Measurements from ENCODE around the gene ERF.

Gene ERF

DNA sequence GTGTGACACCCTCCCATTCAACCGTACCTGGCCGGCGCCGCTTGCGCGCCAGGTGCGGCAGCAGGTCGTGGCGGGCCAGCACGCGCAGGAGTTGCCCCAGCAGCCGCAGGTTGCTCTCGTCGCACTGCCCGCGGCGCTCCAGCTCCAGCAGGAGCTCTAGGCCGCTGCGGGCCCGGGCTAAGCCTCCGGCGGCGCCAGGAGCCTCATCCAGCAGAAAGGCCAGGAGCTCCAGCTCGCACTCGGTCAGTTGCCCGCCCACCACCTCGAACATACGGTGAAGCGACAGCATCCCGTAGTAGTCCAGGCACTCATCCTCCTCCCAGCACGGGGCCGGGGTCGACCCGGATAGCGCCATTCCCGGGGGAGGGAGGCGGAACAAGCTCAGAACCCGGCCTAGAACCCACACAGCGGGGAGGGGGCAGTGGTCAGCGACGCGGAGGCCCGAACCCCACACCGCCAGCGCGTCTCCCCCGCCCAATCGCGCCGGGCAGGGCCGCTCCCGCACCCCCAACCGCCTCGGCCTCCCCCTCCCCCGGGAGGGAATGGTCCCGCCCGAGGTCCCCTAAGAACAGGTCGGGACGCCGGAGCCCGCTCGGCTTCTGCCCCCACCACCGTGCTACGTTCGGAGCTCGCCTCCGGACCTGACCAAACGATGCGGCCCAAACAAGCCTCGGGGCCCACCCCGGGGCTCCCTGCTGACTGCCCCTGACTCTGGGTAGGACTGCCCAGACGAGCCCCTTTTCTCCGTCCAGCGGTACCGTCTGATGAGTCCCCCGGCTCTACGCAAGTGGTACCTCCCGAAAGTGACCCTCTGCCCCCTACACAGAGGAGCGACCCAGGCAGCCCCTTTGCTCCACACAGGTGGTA, 38.0 kb downstream of the ERF start:
- peaks cover 92% of the 10 kb centered on the region for H3K79me2 ChIP-seq (ENCODE audit: control insufficient read depth, low read length)

DNA sequence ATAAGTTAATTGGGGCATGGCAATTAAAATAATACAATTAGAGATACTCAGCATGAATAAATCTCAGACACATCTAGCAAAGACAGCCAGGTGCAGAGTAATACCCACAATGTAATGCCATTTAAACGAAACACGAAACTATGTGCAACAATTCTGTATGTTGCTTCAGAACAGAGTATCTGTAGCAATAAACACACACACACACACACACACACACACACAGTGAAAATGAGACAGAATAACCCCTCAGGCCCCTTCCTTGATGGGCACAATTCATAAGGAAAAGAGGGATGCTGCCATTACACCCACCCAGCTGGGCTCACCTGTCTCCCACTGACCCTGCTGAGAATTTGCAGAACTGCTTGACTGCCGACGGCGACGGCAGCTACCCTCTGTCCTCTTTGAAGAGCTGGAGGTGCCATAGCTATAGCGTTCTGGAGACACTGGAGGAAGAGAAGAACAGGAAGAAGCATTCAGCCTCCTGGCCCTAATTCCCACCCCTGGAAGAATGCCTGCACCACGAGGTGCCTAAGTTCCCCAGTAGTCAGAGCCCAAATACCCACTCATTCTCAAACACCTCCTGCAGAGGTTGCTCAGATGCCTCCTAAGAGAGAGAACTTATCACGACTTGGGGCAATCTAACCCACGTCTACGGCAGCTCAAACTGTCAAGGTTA, 40.0 kb downstream of the ERF start:
- Histone ChIP-seq H3K4me1 (ENCODE audit: control insufficient read depth, low read length) (peaks cover 35% of the 10 kb centered on the region), H4K20me1 (ENCODE audit: control insufficient read depth, insufficient read depth, low read depth, low read length) (peaks cover 15% of the 10 kb centered on the region; the same call in 1 of the 2 replicates), H3K27me3 (ENCODE audit: control insufficient read depth, low read length) (no peaks in the 10 kb centered on the region), H3K79me2 (ENCODE audit: control insufficient read depth, low read length) (peaks cover 77% of the 10 kb centered on the region), H3F3A (ENCODE audit: control insufficient read depth, insufficient read depth) (no peaks in the 10 kb centered on the region), H3K4me3 (ENCODE audit: low read length) (no peak overlapping the region), H3K9me2 (replicated peaks; ENCODE audit: control insufficient read depth, low read length) (no peaks in the 10 kb centered on the region), H3K27ac (ENCODE audit: low read depth, low read length) (no peak overlapping the region), H3K36me3 (ENCODE audit: control insufficient read depth, low read length) (peaks cover 61% of the 10 kb centered on the region), H3K4me2 (ENCODE audit: low read length) (0 out of 2 replicates have a peak overlapping the region, but pooled peaks have one; percentile 89), H3K9me3 (ENCODE audit: control insufficient read depth, insufficient read depth, low read length) (no peaks in the 10 kb centered on the region)
- TF ChIP-seq EZH2phosphoT487 (IDR thresholded peaks at IDR 0.05; ENCODE audit: borderline replicate concordance, low read length): no peak
- TF ChIP-seq, protein P1, sequence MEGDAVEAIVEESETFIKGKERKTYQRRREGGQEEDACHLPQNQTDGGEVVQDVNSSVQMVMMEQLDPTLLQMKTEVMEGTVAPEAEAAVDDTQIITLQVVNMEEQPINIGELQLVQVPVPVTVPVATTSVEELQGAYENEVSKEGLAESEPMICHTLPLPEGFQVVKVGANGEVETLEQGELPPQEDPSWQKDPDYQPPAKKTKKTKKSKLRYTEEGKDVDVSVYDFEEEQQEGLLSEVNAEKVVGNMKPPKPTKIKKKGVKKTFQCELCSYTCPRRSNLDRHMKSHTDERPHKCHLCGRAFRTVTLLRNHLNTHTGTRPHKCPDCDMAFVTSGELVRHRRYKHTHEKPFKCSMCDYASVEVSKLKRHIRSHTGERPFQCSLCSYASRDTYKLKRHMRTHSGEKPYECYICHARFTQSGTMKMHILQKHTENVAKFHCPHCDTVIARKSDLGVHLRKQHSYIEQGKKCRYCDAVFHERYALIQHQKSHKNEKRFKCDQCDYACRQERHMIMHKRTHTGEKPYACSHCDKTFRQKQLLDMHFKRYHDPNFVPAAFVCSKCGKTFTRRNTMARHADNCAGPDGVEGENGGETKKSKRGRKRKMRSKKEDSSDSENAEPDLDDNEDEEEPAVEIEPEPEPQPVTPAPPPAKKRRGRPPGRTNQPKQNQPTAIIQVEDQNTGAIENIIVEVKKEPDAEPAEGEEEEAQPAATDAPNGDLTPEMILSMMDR (IDR thresholded peaks at IDR 0.05; ENCODE audit: low read depth, low read length, poor library complexity, severe bottlenecking): no peak

More for the DNA sequence above, 38.0 kb downstream of the ERF start:
- Histone ChIP-seq H3K4me1 (ENCODE audit: control insufficient read depth, low read length) (peaks cover 46% of the 10 kb centered on the region), H3K9me3 (ENCODE audit: control insufficient read depth, insufficient read depth, low read length) (no peaks in the 10 kb centered on the region), H3K4me3 (ENCODE audit: low read length) (peak overlapping the region; percentile 98), H3F3A (ENCODE audit: control insufficient read depth, insufficient read depth) (no peaks in the 10 kb centered on the region), H4K20me1 (ENCODE audit: control insufficient read depth, insufficient read depth, low read depth, low read length) (peaks cover 15% of the 10 kb centered on the region; the same call in 1 of the 2 replicates), H3K4me2 (ENCODE audit: low read length) (peak overlapping the region; percentile 89), H3K27me3 (ENCODE audit: control insufficient read depth, low read length) (no peaks in the 10 kb centered on the region), H3K27ac (ENCODE audit: low read depth, low read length) (peak overlapping the region; percentile 69), H3K9me2 (replicated peaks; ENCODE audit: control insufficient read depth, low read length) (no peaks in the 10 kb centered on the region), H3K36me3 (ENCODE audit: control insufficient read depth, low read length) (peaks cover 59% of the 10 kb centered on the region)
- TF ChIP-seq, protein P1 (IDR thresholded peaks at IDR 0.05; ENCODE audit: low read depth, low read length, poor library complexity, severe bottlenecking): no peak
- no peak for TF ChIP-seq EZH2phosphoT487 (IDR thresholded peaks at IDR 0.05; ENCODE audit: borderline replicate concordance, low read length)

- H3F3A ChIP-seq (ENCODE audit: control insufficient read depth, insufficient read depth): no peaks in the 10 kb centered on the region
- TF ChIP-seq, protein P1 (IDR thresholded peaks at IDR 0.05; ENCODE audit: low read depth, low read length, poor library complexity, severe bottlenecking): no peak
- TF ChIP-seq EZH2phosphoT487 (IDR thresholded peaks at IDR 0.05; ENCODE audit: borderline replicate concordance, low read length): no peak
- H3K4me3 ChIP-seq (ENCODE audit: low read length): no peak overlapping the region
- no peak overlapping the region for H3K27ac ChIP-seq (ENCODE audit: low read depth, low read length)
- peaks cover 81% of the 10 kb centered on the region for H3K36me3 ChIP-seq (ENCODE audit: control insufficient read depth, low read length)
- no peaks in the 10 kb centered on the region for H3K9me2 ChIP-seq (replicated peaks; ENCODE audit: control insufficient read depth, low read length)
- no peak overlapping the region for H3K4me2 ChIP-seq (ENCODE audit: low read length)
- H4K20me1 ChIP-seq (ENCODE audit: control insufficient read depth, insufficient read depth, low read depth, low read length): peaks cover 15% of the 10 kb centered on the region; the same call in 1 of the 2 replicates
- peaks cover 61% of the 10 kb centered on the region for H3K79me2 ChIP-seq (ENCODE audit: control insufficient read depth, low read length)
- H3K4me1 ChIP-seq (ENCODE audit: control insufficient read depth, low read length): peaks cover 16% of the 10 kb centered on the region
- H3K27me3 ChIP-seq (ENCODE audit: control insufficient read depth, low read length): no peaks in the 10 kb centered on the region
- no peaks in the 10 kb centered on the region for H3K9me3 ChIP-seq (ENCODE audit: control insufficient read depth, insufficient read depth, low read length)
Measured at GRCh38 chr19:42212886-42213285, 42.0 kb downstream of the ERF start.

Data from DOHH2 (cell line).